Activated CD8-positive, alpha-beta memory T cell treated with anti-CD3 and anti-CD28 coated beads, Interleukin-2, amount 50 U/mL, for 48 hours (primary cell): ENCODE measurements around the gene SLC24A1.

Experiments used
- DNase-seq: peaks from one replicate; pipeline ENCODE4 v3.0.0-alpha.2; 2020

SLC24A1 gene

DNA sequence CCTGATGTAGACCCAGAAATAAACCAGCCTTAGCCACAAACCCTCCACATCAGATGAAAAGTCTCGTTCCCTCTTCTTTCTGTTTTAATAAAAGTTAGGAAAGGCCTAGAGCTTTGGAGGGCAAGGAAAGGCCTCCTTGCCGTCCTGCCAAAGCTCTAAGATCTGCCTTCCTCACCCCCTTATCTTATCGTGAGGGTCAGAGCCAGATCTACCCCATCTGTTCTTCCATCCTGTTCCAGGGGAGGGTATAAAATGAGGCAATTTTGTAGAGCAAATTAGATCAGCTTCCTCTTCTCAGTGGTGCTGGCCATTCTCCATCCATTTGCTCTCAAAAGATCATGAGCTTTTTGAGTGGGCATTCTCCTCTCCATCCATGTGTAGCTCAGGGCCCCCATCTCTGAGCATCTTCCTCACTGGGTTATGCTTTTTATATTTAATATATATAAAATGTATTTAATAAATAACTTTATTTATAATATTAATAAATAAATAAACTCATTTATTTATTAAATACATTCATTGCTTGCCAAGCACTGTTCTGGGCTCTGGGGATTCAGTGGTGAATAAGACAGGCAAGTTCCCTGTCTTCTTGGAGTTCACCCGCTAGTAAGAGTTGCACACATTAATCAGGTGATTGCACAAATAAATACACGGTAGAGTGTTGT lies 2.0 kb upstream of the SLC24A1 start:
- DNase-seq: no peak

DNA sequence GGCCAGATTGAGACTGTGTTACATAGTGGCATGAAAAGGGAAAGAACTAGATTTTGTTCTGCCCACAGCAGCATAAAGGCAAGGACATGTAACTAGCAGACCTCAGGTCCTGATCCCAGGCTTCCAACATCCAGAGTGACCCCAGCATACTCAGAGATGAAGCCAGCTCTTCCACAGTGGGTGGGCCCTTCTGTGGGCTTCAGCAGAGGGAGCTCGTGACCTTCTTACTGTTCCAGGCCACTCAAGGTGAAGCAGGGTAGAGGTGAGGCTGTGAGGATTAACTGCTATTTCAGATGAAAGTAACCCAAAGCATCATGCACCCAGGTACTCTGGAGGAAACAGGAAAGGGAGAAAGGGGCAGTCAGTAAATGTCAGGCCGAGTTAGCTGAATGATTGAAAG lies 905 bp upstream of the SLC24A1 start:
- no peak for DNase-seq

DNA sequence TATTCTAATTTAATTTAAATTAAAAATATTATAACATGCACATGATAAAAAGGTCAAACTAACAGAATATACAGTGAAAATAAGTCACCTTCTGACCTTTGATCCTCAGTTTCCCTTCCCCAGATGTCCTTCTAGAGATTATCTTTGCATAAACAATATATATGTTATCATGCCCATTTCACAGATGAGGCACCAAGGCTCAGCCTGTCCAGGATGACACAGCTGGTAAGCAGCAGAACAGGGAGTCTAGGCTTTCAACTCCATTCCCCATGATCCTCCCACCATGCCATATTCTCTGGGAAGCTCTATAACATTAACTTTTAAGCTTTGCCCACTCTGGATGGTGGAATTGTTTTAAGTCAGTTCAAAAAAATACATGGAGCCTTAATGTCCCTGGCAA lies 1.4 kb downstream of the SLC24A1 start:
- DNase-seq: no peak

DNA sequence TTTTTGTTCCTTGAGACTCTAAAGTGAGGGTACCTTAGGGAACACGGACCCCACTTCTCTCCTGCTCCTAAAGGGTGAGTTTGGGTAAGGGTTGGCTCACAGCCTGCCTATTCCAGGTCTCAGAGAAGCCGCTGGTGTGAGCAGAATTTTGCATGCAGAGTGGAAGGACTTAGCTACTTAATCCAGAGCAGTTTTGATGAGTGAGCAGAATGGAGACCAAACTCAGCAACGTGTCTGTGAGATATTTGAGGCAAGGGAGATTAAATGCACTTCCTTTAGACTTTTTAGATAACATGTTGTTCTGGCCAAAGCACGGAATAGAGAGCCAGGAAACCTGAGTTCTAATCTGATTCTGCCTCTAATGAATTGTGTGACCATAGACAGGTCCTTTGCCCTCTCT lies 5.1 kb downstream of the SLC24A1 start:
- DNase-seq: no peak

DNA sequence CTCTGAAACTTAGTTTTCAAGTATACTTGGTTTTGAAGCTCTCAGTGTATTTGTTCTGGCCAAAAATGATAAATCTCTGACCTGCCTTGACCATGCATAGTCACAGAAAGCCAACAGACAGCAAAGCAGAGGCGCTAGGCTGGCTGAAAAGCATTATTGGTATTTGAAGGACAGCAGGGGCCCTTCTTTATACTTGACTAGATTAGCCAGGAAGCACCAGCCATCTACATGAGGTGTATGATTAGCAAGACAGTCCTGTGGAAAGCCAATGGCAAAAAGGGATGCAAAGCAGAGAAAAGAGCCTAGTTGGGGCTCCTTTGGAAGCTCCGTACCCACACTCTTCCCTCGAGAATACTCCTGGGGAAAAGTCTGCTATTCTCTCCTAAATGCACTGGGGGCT lies 7.8 kb downstream of the SLC24A1 start:
- DNase-seq: no peak

DNA sequence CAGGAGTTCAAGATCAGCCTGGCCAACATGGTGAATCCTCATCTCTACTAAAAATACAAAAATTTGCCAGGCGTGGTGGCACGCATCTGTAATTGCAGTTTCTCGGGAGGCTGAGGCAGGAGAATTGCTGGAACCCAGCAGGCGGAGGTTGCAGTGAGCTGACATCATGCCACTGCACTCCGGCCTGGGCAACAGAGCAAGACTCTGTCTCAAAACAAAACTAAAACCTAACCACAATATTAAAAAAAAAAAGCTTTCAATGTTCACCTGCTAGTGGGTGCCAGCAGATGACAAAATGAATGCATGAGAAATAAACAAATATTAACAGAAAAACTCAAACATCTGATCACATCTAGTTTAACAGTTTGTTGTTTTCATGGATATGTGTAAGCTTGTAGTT lies 9.0 kb downstream of the SLC24A1 start:
- DNase-seq: no peak

DNA sequence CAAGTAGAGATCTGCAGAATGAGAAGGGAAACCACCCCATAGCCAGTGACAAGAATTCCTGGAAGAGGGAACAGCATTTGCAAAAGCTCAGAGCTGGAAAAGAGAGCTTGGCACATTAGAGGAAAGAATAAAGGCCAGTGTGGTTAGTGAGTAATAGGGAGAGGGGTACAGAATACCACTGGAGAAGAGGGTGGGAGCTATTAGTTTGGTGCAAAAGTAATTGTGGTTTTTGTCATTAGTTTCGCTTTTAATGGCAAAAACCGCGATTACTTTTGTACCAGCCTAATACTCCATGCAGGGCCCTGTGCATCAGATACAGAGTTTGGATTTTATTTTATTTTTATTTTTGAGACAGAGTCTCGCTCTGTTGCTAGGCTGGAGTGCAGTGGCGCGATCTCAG lies 9.8 kb downstream of the SLC24A1 start:
- no peak for DNase-seq

DNA sequence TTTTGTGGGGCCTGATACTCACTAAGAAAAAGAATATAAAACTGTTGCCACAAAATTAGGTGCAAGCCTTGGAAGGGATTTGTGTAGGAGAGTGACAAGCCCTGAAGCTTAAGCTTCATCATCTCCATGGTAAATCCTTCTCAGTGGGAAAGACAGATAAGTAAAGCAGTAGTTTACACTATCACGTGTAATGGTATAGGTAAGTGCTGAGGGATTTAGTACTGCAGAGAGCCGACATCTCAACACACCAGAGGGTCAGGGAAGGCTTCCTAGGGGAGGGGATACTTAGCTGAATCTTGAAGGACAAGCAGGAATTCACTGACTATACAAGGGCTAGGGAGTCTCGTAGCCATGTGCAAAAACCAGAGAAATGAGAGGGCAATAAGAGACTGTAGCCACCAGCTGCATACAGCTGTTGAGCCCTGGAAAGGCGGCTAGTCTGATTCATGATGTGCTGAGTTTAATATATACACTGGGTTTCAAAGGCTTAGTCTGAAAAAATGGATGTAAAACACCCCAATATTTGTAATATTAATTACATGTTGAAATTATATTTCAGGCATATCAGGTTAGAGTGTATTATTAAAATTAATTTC lies 11.1 kb downstream of the SLC24A1 start:
- DNase-seq: no peak

DNA sequence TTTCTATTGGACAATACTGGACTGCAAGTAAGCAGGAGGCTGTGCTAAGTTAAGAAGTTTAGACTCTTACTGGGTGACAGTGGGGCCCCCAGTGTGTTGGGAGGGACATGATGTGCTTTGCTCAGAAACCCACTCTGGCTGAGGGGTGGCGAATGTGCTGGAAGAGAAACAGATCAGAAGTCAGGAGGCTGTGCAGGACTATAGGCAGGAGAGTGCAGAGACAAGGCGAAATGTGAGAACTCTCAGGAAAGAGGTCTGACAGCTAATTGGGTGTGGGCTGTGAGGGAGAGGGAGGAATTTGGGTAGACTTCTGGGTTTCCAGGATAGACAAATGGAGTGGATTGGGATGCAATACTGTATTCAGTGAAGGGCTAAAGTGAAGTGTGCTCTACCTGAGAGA lies 12.0 kb downstream of the SLC24A1 start:
- no peak for DNase-seq

DNA sequence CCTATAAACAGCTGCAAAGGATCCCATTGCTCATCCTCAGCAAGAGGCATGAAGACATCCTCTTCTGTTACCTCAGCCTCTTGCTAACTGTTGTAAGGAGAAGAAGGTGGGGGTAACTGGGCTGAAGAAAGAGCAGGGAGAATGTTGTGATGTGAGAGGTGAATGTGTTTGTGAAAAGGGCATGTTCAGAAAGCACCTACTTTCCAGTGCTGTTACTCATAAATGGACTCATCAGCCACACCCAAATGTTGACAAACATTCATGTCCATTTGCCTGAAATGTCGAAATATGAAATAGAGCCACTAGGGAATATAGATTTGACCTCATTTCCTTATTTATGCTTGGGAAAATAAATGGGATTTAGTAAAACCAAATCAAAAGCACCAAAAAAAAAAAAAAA lies 12.6 kb downstream of the SLC24A1 start:
- DNase-seq: no peak

DNA sequence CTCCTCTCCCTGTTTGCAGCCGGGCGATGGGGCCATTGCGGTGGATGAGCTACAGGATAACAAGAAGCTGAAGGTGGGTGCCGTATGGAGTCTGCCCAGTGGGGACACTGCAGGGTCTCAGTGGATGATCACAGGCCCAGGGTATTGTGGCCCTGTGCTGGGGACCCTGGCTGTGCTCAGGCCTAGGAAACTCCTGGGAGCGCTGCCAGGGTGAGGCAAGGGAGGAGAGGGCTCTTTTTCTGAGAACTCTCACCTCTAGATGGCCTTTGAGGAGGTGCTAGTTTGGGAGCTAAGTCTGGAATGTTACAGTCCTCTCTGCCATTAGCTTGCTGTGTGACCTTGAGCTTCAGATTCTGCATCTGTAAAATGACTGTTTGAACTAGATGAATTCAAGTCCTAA lies 16.4 kb downstream of the SLC24A1 start:
- DNase-seq: no peak

DNA sequence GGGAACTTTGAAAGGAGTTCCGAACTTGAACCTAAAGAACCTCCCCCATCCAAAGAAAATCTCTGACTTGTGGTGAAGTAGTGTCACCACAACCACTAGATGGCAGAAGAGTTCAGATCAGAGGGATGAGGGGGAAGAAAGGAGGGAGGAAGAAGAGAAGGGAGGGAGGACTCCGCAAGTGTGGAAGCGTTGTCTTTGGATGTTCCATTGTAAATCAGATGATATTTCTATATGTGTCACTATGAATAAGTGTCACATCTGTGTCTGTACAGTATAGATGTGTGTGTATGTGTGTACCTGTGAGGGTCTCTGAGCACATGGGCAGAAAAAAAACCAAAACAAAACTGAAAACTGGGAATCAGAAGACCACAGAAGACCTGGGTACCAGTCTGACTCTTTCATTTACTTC lies 16.9 kb downstream of the SLC24A1 start:
- DNase-seq: no peak

DNA sequence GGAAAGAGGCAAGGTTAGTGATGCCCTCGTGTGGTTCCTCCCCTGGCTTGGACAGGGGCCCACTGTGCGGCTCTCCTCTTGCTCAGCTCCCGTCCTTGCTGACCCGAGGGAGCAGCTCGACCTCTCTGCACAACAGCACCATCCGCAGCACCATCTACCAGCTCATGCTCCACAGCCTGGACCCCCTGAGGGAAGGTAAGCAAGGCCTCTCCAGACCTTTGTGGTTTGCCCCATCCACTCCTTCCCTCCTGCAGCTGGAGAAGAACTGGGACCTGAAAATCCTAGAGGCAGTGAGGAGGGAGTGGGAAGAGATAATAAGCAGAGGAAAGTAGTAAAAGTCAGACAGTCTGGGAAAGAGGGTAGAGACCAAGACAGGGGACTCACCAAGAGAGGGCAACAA lies 17.8 kb downstream of the SLC24A1 start:
- DNase-seq: no peak

DNA sequence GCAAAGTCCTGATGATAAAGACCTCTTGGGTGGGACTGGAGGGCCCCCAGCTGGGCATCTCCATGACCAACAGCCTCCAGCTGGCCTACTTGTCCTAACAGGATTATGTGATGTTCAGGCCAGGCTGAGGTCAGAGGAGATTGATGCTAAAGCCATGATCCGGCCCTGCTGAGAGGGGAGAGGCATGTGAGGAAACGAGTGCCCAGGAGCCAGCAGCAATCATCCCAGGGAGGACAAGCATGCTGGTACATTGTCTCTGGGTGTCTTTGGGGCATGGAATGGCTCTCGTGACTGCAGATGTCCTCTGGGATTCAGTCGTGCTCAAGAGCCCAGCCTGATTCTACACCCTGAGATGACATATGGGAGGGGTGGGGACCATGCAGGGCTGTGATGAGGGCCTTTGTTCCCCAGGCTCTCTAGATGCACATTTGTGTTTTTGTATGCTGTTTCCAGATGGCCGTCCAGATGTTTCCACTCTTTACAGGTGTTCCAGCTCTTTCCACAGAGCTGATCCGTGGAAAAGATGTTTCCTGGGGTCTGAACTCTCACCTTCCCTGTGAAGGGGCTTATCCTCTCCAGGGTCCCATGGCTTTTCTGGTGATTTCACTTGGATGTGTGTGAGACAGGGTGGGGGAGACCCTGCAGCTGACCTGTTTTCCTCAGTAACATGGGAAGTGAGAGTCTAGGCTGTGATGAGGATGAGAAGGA lies 20.2 kb downstream of the SLC24A1 start:
- no peak for DNase-seq

DNA sequence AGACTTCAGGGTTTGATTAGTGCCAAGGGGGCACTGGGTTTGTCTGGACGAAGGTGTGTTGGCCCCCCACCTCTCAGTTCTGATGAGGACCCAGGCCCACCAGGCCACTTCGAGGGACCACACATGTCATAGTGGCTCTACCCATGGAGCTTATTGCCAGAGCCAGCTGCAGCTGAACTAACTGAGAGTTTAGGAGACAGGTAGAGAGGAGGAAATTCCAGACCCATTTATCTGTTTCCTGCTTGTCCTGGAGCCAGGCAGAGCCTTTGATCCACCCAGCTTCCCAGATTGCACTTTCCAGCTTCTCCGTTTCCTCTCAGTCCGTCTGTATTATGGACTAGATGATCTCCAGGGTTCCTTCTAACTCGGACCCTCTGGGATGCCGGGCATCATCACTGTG lies 20.9 kb downstream of the SLC24A1 start:
- DNase-seq: no peak

DNA sequence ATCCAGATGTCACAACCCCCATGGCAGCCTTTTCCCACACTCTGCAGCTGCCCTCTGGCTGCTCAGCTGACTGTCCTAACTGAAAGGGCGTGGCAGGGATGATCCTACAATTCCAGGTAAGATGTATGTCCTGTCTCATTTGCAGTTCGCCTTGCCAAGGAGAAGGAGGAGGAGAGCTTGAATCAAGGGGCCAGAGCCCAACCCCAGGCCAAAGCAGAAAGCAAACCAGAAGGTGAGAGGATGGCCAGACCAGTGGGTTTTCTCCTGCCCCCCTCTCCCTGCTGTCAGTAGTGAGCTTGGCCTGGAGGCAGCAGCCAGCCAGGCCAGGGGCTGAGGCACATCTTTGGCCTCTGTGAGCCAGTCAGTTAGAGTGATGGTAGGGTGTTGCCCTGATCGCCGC lies 22.5 kb downstream of the SLC24A1 start:
- DNase-seq: no peak

DNA sequence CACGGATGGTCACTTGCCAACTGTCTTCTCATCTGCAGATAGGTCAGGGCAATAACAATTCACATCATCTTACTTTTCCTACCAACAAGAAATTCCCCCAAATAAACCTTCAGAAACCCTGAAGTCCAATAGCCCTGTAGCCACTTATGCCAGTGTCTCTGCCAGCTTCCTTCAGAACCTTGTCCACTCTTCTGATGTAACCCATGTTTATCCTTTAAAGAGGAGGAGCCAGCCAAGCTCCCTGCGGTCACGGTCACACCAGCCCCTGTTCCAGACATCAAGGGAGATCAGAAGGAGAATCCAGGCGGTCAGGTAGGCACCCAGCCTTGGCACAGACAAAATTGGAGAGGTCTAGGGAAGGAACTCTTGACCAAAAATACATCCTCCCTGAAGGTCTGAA lies 23.7 kb downstream of the SLC24A1 start:
- DNase-seq: no peak

DNA sequence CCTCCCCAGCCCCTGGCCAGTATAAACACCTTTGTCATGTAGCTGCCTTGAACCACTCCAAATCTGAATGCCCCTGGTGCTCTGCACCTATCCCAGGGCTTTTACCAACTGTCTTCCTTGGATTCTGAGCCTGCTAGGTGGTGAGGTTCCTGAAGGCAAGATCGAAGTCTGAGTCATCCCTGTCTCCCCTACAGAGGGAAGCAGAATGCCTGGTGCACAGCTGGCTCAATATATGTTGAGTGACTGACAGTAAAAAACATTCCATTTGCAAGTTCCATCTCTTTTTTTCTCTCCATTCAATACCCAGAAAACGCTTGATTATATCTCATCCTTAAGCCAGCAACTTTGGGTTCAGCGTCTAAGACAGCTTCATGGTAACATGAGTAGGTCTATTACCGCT lies 24.7 kb downstream of the SLC24A1 start:
- no peak for DNase-seq

DNA sequence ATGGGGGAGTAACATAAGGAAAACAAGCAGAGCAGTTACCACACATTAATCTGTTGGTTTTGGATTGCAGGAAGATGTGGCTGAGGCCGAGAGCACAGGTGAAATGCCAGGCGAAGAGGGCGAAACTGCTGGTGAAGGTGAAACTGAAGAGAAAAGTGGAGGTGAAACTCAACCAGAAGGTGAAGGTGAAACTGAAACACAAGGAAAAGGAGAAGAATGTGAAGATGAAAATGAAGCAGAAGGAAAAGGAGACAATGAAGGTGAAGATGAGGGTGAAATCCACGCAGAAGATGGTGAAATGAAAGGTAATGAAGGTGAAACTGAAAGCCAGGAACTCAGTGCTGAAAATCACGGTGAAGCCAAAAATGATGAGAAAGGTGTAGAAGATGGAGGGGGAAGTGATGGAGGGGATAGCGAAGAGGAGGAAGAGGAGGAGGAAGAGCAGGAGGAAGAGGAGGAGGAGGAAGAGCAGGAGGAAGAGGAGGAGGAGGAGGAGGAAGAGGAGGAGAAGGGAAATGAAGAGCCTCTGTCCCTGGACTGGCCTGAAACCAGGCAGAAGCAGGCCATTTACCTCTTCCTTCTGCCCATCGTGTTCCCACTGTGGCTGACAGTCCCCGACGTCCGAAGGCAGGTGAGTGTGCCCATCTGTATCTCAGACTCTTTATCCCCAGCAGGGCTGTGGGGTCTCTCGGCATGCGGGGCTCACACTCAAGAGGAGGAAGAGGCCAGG lies 28.7 kb downstream of the SLC24A1 start:
- DNase-seq: no peak

DNA sequence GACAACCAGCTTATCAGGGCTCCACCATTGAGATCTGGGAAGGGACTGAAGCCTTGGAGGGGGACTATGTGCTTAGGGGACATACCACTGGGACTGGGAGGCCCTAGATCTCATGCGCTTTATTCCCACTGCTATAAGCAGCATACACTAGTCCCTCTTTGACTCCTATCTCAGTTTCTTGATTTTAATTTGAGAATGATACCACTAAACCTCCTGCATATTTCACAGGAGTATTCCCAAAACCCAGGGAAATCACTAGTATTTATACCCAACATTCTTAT lies 29.2 kb downstream of the SLC24A1 start:
- DNase-seq: no peak

DNA sequence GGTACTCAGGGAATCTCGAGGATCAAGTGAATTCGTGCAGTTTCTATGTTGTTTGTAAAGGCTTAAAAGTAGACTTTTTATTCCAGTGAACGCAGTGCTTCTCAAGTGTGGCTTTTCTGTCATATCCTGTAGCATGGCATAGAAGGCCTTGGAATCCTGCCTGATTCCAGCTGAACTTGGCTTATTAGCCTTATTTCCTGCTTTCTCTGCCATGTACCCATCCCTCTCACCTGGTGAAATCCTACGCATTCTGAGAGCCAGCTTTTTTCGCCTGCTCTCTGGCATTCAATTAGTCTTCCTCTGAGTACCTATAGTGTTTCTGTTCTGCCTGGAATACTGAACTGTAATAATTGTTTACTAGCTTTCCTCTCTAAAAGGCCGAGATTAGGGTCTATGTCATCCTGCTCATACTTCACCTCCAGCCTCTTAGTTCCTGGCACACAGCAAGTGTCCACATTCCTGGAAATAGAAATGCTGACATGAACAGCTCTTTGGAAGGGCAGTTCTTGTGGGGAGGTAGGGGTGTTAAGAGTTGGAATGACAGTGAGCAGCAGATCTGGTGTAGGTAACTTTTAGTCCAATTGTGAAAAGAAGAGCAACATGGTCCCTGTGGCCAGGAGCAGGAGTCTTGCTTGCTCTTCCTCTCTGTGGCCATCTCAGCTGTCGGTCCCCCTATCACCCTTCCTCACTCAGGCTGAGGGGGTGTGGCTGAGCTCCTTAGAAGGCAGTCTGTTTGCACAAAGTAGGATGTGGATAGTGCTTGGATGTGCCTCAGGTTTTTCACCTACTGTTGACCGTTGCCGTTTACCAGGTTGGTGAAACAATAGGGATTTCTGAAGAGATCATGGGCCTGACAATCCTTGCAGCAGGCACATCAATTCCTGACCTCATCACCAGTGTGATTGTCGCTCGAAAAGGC lies 30.4 kb downstream of the SLC24A1 start:
- no peak for DNase-seq

DNA sequence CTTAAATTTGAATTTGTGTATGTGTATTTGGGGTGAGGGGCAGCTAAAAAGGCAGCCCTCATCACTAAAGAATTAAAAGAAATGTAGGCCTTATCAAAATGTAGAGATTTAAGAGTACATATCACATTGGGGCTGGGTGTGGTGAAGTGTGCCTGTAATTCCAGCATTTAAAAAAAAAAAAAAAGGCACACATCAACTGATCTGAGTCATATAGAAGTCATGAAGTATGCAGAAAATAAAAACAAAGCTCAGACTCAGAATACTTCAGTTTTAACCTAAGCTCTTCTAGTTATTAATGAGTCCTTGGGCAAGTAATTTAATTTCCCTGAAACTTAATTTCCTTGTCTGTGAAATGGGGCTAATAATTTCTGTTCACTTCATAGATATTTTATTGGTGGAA lies 31.6 kb downstream of the SLC24A1 start:
- no peak for DNase-seq
